Right lobe of liver (tissue), 6 donors: ENCODE measurements around the gene STX8. TPM values are rescaled to one million over a fixed set of nuclear protein-coding genes. Genes with fewer than 3 reads are reported as not detected.
"Not testable (repeated sequence)": the region's sequence is repeated elsewhere in the genome, so short reads cannot be mapped to it uniquely, and the experiment has no call there.

ENCODE experiments used
- ATAC-seq, 4 donors: fragments of 200-7000 bp; cut with Tn5 transposase; one replicate each; pipeline ENCODE4 v1.9.1; 2020; ENCODE audit warnings: mild to moderate bottlenecking in 4 of 4, moderate library complexity in 4 of 4
- DNase-seq, 3 donors: peaks; one replicate each; pipeline ENCODE4 v3.0.0-alpha.2; 2020
- H3K27ac ChIP-seq, 3 donors: fragments of 200-600 bp; one replicate each; pipeline ENCODE4 v1.8.0; 2022
- H3K27me3 ChIP-seq, 2 donors: fragments of 200-600 bp; one replicate each; pipeline ENCODE4 v1.8.0; 2022
- H3K36me3 ChIP-seq, 4 donors: fragments of 200-600 bp; sonication (generic) in 1 of 4; one replicate each; pipeline versions ENCODE4 v1.5.1 to v1.8.0; 2017 to 2022; ENCODE audit warnings: control low read depth in 1 of 4
- H3K4me1 ChIP-seq, 4 donors: fragments of 200-600 bp; sonication (generic) in 1 of 4; one replicate each; pipeline versions ENCODE4 v1.5.1 to v1.8.0; 2017 to 2022; ENCODE audit warnings: control low read depth in 1 of 4
- H3K4me3 ChIP-seq, 3 donors: fragments of 200-600 bp; one replicate each; pipeline ENCODE4 v1.8.0; 2022
- H3K9me3 ChIP-seq, 4 donors: fragments of 200-600 bp; sonication (generic) in 1 of 4; one replicate each; pipeline versions ENCODE4 v1.5.1 to v1.8.0; 2017 to 2022; ENCODE audit warnings: control low read depth in 1 of 4
- POLR2A ChIP-seq: fragments of 450-650 bp; IDR thresholded peaks from one replicate; pipeline ENCODE4 v1.6.1; 2017; ENCODE audit warnings: antibody characterized with exemption, mild to moderate bottlenecking
- WGBS: methylation state at CpG from one replicate; pipeline ENCODE4 v1.1.6; 2018; ENCODE audit warnings: low coverage, low lambda C conversion rate; ENCODE audit not compliant: insufficient coverage; ENCODE audit errors: missing lambda C conversion rate; 5-methylcytosine and 5-hydroxymethylcytosine counted together
- intact Hi-C, 2 donors: fragments of 100-400 bp; cut with DNase I; formaldehyde crosslinking; loops; one replicate each; pipeline versions ENCODE4 v1.11.2 to v1.14.1; 2022
- total RNA-seq, 6 experiments: library from RNA; depleted of rRNA in 2 of 6; stranded (reverse); fragments of >200 nt in 2 of 6; fragmentation: NEBNext Ultra II Directional in 3 of 6; extraction: Animal tissue kit (Norgen Biotek cat#: 25700) in 3 of 6; gene quantifications; one replicate each; pipeline versions ENCODE4 v1.1.0 to v1.2.4, GENCODE V29; 2016 to 2023
- TF ChIP-seq, protein P1 (sequence below), 4 donors: fragments of 200-600 bp in 3 of 4; fragments of 450-650 bp in 1 of 4; IDR thresholded peaks; one replicate each; pipeline versions ENCODE4 v1.5.1 to v1.8.0; 2016 to 2022; ENCODE audit warnings: antibody characterized with exemption in 4 of 4, mild to moderate bottlenecking in 2 of 4
- donor health status: DM: no; HTN: yes; CAD: no.
- donor health status: DM: no; HTN: no; CAD: no.
- donor health status: DM: no; HTN: no; CAD: no.
- donor health status: DM: no; HTN: yes; CAD: no.
- donor health status: DM: no; HTN: yes; CAD: no.

STX8 gene
- total RNA-seq, 6 experiments from 2014 or later, result 20.6 to 35.3 (median 27.7) TPM

- Histone ChIP-seq H3K9me3 (no peaks in the 10 kb centered on the region), H3K36me3 (no peaks in the 10 kb centered on the region), H3K27me3 (no peaks in the 10 kb centered on the region), H3K4me1 (peaks cover 0 to 11% (median 0%) of the 10 kb centered on the region in 4 donors), H3K27ac (no peak overlapping the region), H3K4me3 (no peak overlapping the region)
- no peak for TF ChIP-seq POLR2A
- TF ChIP-seq, protein P1, sequence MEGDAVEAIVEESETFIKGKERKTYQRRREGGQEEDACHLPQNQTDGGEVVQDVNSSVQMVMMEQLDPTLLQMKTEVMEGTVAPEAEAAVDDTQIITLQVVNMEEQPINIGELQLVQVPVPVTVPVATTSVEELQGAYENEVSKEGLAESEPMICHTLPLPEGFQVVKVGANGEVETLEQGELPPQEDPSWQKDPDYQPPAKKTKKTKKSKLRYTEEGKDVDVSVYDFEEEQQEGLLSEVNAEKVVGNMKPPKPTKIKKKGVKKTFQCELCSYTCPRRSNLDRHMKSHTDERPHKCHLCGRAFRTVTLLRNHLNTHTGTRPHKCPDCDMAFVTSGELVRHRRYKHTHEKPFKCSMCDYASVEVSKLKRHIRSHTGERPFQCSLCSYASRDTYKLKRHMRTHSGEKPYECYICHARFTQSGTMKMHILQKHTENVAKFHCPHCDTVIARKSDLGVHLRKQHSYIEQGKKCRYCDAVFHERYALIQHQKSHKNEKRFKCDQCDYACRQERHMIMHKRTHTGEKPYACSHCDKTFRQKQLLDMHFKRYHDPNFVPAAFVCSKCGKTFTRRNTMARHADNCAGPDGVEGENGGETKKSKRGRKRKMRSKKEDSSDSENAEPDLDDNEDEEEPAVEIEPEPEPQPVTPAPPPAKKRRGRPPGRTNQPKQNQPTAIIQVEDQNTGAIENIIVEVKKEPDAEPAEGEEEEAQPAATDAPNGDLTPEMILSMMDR (IDR thresholded peaks at IDR 0.05), result no peak
- no peak for DNase-seq
- no peak for ATAC-seq
- WGBS, result 65% methylated on average over 1 of the region's 3 CpGs
- intact Hi-C loops, result no loop called here
Observed at GRCh38 chr17:9355846-9356245, 219.8 kb downstream of the STX8 start.

DNA sequence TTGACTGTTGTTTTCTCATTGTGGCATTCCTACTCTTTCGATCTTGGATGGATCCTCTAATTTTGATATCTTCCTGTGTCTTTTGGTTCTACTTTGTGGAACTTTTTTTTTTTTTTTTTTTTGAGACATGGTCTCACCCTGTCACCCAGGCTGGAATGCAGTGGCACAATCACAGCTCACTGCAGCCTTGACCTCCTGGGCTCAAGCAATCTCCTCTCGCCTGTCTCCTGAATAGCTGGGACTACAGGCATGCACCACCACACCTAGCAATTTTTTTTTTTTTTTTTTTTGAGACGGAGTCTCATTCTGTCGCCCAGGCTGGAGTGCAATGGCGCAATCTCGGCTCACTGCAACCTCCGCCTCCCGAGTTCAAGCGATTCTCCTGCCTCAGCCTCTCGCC, 220.4 kb downstream of the STX8 start:
- H3K36me3 ChIP-seq, ATAC-seq, H3K27ac ChIP-seq, DNase-seq, H3K4me3 ChIP-seq, H3K4me1 ChIP-seq, H3K27me3 ChIP-seq, intact Hi-C loops, H3K9me3 ChIP-seq: not testable (repeated sequence)
- WGBS, result 70% methylated on average over 3 of the region's 10 CpGs

DNA sequence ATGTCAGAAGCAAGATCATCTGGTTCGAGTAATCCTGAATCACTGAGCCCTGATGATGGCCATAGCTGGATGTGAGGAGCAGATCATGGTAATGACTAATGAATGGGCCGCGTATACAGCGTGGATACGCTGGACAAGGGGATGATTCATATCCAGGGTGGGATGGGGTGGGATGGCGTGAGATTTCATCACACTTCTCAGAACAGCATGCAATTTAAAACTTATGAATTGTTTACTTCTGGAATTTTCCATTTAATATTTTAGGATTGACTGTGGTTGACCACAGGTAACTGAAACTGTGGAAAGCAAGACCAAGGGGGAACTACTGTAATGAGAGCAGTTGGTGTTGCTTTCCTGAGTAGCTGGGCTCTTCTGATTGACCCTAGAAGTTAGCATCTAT, 225.5 kb downstream of the STX8 start:
- ATAC-seq, result no peak
- no peaks in the 10 kb centered on the region for H3K9me3 ChIP-seq
- 74% methylated on average over 6 of the region's 6 CpGs for WGBS
- no peak overlapping the region for H3K4me3 ChIP-seq
- intact Hi-C loops, result no loop called here
- no peak for DNase-seq
- H3K27ac ChIP-seq, result no peak overlapping the region
- no peaks in the 10 kb centered on the region for H3K4me1 ChIP-seq
- TF ChIP-seq, protein P1 (IDR thresholded peaks at IDR 0.05), result no peak
- TF ChIP-seq POLR2A, result no peak
- H3K27me3 ChIP-seq, result no peaks in the 10 kb centered on the region
- no peaks in the 10 kb centered on the region for H3K36me3 ChIP-seq

GRCh38 chr17:9346296-9346926, 229.2 kb downstream of the STX8 start:
- H3K4me1 ChIP-seq, result no peaks in the 10 kb centered on the region
- H3K27me3 ChIP-seq, result no peaks in the 10 kb centered on the region
- H3K4me3 ChIP-seq, result no peak overlapping the region
- H3K9me3 ChIP-seq, result no peaks in the 10 kb centered on the region
- DNase-seq (no peak), ATAC-seq (no peak)
- WGBS, result 87% methylated on average over 5 of the region's 5 CpGs
- intact Hi-C loops, result no loop called here
- TF ChIP-seq POLR2A, result no peak
- TF ChIP-seq, protein P1 (IDR thresholded peaks at IDR 0.05), result no peak
- H3K36me3 ChIP-seq, result no peaks in the 10 kb centered on the region
- no peak overlapping the region for H3K27ac ChIP-seq

GRCh38 chr17:9343516-9343915, 232.1 kb downstream of the STX8 start:
- Histone ChIP-seq H3K36me3 (no peaks in the 10 kb centered on the region), H3K27me3 (no peaks in the 10 kb centered on the region), H3K4me1 (no peaks in the 10 kb centered on the region), H3K9me3 (no peaks in the 10 kb centered on the region), H3K27ac (no peak overlapping the region), H3K4me3 (no peak overlapping the region)
- TF ChIP-seq, protein P1 (IDR thresholded peaks at IDR 0.05), result no peak
- no peak for TF ChIP-seq POLR2A
- DNase-seq, result no peak
- no peak for ATAC-seq
- intact Hi-C loops, result no loop called here
- WGBS, result 75% methylated on average over 5 of the region's 5 CpGs
